Ectodermal cell (in vitro differentiated cells): ENCODE data around the gene PSTK.

Experiments
- H3K27ac ChIP-seq: 2 replicates; pipeline ENCODE4 v1.7.0; 2013; ENCODE audit warnings: mild to moderate bottlenecking, low read depth, low read length; ENCODE audit not compliant: insufficient read depth, poor library complexity, severe bottlenecking
- H3K27me3 ChIP-seq: 2 replicates; pipeline ENCODE4 v1.7.0; 2013; ENCODE audit warnings: mild to moderate bottlenecking, low read length; ENCODE audit not compliant: insufficient read depth, control insufficient read depth, poor library complexity, severe bottlenecking
- H3K36me3 ChIP-seq: one replicate; pipeline ENCODE4 v1.7.0; 2013; ENCODE audit warnings: low read length; ENCODE audit not compliant: control insufficient read depth, insufficient read depth
- H3K4me1 ChIP-seq: one replicate; pipeline ENCODE4 v1.7.0; 2013; ENCODE audit warnings: low read length; ENCODE audit not compliant: control insufficient read depth, insufficient read depth
- H3K4me3 ChIP-seq: 2 replicates; pipeline ENCODE4 v1.7.0; 2013; ENCODE audit warnings: low read depth, low read length, control low read depth; ENCODE audit not compliant: insufficient read depth
- H3K9me3 ChIP-seq: 2 replicates; pipeline ENCODE4 v1.7.0; 2013; ENCODE audit warnings: mild to moderate bottlenecking, low read length, moderate library complexity; ENCODE audit not compliant: control insufficient read depth

The PSTK gene

DNA sequence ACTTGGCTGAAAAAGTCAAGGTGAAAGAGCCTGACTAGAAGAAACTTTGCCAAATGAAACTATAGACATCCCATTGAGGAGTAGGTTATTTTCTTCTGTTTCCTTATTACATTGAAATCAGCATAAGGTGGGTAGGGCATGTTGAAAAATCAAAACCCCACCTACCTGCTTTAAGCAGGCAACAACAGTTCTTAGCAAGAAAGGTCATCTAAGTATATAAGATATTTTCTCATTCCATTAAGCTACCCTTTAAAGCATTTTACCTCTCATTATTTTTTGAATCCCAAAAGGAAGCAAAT is 59.4 kb downstream of the PSTK start:
- Histone ChIP-seq H3K27ac (no peak overlapping the region), H3K4me1 (no peaks in the 10 kb centered on the region), H3K9me3 (no peaks in the 10 kb centered on the region), H3K4me3 (no peak overlapping the region), H3K27me3 (no peaks in the 10 kb centered on the region), H3K36me3 (no peaks in the 10 kb centered on the region)
